PFSK-1 (cell line): ENCODE data around the gene LRMDA.

Experiments
- FOXP2 ChIP-seq: optimal IDR thresholded peaks from 2 replicates; pipeline ENCODE3; 2011; ENCODE audit warnings: borderline replicate concordance, control low read depth, inconsistent platforms; ENCODE audit not compliant: insufficient read depth; ENCODE audit errors: extremely low read length, extremely low read depth
- POLR2AphosphoS5 ChIP-seq: IDR thresholded peaks from 2 replicates; pipeline ENCODE4 v1.6.1; 2012; ENCODE audit warnings: low read depth, mild to moderate bottlenecking, control low read depth, low read length, moderate library complexity
- SIN3A ChIP-seq: IDR thresholded peaks from 2 replicates; pipeline ENCODE4 v1.6.1; 2012; ENCODE audit warnings: mild to moderate bottlenecking, low read length, moderate library complexity, borderline replicate concordance; ENCODE audit not compliant: insufficient read depth
- TAF1 ChIP-seq: IDR thresholded peaks from 2 replicates; pipeline ENCODE4 v1.6.1; 2012; ENCODE audit warnings: low read length, control low read depth, borderline replicate concordance; ENCODE audit not compliant: insufficient read depth
- TF ChIP-seq, protein P1 (sequence below), 2 experiments: IDR thresholded peaks; 2 replicates each; pipeline versions ENCODE4 v1.6.1 to v1.8.0; 2011 to 2012; ENCODE audit warnings: low read depth in 2 of 2, low read length in 2 of 2, control low read depth in 1 of 2, inconsistent platforms in 1 of 2, mild to moderate bottlenecking in 1 of 2, moderate library complexity in 1 of 2; ENCODE audit not compliant: insufficient read depth in 1 of 2

The LRMDA gene

GRCh38 chr10:75999515-76000209, 568.2 kb downstream of the LRMDA start:
- TF ChIP-seq FOXP2, result no peak
- TF ChIP-seq, protein P1, sequence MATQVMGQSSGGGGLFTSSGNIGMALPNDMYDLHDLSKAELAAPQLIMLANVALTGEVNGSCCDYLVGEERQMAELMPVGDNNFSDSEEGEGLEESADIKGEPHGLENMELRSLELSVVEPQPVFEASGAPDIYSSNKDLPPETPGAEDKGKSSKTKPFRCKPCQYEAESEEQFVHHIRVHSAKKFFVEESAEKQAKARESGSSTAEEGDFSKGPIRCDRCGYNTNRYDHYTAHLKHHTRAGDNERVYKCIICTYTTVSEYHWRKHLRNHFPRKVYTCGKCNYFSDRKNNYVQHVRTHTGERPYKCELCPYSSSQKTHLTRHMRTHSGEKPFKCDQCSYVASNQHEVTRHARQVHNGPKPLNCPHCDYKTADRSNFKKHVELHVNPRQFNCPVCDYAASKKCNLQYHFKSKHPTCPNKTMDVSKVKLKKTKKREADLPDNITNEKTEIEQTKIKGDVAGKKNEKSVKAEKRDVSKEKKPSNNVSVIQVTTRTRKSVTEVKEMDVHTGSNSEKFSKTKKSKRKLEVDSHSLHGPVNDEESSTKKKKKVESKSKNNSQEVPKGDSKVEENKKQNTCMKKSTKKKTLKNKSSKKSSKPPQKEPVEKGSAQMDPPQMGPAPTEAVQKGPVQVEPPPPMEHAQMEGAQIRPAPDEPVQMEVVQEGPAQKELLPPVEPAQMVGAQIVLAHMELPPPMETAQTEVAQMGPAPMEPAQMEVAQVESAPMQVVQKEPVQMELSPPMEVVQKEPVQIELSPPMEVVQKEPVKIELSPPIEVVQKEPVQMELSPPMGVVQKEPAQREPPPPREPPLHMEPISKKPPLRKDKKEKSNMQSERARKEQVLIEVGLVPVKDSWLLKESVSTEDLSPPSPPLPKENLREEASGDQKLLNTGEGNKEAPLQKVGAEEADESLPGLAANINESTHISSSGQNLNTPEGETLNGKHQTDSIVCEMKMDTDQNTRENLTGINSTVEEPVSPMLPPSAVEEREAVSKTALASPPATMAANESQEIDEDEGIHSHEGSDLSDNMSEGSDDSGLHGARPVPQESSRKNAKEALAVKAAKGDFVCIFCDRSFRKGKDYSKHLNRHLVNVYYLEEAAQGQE (IDR thresholded peaks at IDR 0.05; ENCODE audit: insufficient read depth in 1 of 2, low read depth in 2 of 2, low read length in 2 of 2), result no peak
- TF ChIP-seq SIN3A, result no peak
- TF ChIP-seq TAF1, result no peak
- no peak for TF ChIP-seq POLR2AphosphoS5

DNA sequence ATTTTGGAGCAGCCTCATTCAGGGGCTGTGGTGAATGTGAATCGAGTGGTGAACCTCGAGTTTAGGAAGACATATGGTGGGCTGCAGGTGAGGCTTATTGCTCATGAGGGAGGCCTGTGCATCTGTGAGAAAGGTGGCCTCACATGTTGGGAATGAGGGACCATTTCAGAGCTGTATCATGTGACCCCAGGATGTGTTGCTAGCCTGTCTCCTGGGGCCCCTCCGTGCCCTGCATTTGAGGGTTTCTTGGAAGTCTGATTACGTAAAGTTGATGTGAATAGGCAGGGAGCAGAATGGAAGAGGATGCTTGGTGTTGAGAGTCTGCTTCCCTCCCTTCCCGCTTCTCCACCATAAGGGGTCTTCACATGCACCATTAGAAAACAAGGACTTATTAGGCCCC, 569.1 kb downstream of the LRMDA start:
- TF ChIP-seq TAF1, result no peak
- no peak for TF ChIP-seq POLR2AphosphoS5
- TF ChIP-seq SIN3A, result no peak

- no peak for TF ChIP-seq SIN3A
- no peak for TF ChIP-seq FOXP2
- TF ChIP-seq, protein P1 (IDR thresholded peaks at IDR 0.05; ENCODE audit: insufficient read depth in 1 of 2, low read depth in 2 of 2, low read length in 2 of 2), result no peak
- no peak for TF ChIP-seq POLR2AphosphoS5
- TF ChIP-seq TAF1, result no peak
Observed at GRCh38 chr10:76001019-76001418, 569.6 kb downstream of the LRMDA start.

DNA sequence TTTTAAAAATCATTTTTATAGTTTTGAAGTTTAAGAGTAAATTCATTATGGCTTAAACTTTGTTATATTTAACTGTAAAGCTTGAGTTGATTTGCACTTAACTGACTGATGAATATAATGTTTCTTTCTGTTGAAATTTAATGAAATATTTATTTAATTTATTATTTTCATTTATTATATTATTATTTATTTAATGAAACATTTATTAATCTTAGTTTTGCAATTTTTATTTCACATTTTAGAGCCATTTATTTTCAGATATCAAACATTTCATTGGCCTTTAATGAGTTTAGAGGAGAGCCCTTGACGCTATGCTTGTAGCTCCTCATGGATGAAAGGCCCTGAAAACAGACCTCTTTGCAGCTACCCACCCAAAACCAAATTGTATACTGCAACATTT, 570.0 kb downstream of the LRMDA start:
- TF ChIP-seq FOXP2 (no peak), TAF1 (no peak), POLR2AphosphoS5 (no peak), SIN3A (no peak)
- TF ChIP-seq, protein P1 (IDR thresholded peaks at IDR 0.05; ENCODE audit: insufficient read depth in 1 of 2, low read depth in 2 of 2, low read length in 2 of 2), result no peak

GRCh38 chr10:76002262-76002854, 570.9 kb downstream of the LRMDA start:
- TF ChIP-seq FOXP2 (no peak), POLR2AphosphoS5 (no peak), SIN3A (no peak), TAF1 (no peak)
- TF ChIP-seq, protein P1 (IDR thresholded peaks at IDR 0.05; ENCODE audit: insufficient read depth in 1 of 2, low read depth in 2 of 2, low read length in 2 of 2), result no peak
